NCI-H446 treated with DMSO at 0.1 percent for 48 hours (cell line): Measurements from ENCODE around the gene OSBPL6.
"Not testable (repeated sequence)": the region's sequence is repeated elsewhere in the genome, so short reads cannot be mapped to it uniquely, and the experiment has no call there.

Experiments
- DNase-seq: peaks from one replicate; lab custom pipeline; 2025; lab: John Stamatoyannopoulos, UW

OSBPL6 gene

DNA sequence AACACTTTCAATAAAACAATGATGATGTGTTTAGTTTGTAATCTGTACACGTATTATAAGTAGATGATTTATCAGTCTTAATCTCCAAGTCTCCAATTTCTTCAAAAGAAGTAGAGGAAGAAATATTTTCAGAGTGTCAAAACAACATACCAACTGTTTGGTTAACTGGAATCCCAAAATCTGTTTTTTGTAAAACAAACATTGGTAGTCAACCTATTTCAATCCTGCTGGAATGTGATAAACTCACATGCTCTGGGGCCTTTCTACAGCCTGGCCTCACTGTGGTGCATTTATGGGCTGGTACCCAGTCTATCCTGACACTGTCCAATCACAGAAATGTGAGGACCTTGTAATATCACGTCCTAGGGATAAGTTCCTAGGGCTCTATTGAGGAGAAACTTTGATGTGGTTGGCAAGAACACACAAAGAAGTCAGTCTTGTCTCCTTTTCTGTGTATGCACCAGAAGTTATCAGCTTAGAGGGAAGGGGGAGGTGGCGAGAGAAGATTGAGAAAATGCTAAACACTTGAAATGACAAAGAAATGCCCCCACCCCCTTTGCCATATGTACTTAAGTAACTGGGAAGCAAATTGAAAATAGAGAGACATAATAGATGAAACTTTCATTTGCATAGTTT lies 209.5 kb downstream of the OSBPL6 start:
- no peak for DNase-seq

DNA sequence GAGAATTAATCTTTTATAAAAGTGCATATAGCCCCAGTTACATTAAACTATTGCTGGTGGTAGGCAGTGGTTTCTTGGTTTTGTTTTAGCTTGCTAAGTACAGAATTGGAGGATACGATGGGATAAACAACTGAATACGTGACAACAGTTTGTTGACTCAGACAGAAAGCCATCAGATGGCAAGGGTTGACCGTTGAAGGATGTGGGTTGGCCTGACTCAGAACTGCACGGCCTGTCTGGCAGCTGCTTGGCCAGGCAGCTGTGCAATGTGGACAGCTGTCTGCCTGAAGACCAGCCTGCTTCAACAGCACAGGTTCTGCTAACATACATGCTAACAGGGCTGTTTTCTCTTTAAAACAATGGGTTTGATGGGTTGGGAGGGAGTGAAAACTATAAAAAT lies 210.1 kb downstream of the OSBPL6 start:
- peak; percentile 3 for DNase-seq

DNA sequence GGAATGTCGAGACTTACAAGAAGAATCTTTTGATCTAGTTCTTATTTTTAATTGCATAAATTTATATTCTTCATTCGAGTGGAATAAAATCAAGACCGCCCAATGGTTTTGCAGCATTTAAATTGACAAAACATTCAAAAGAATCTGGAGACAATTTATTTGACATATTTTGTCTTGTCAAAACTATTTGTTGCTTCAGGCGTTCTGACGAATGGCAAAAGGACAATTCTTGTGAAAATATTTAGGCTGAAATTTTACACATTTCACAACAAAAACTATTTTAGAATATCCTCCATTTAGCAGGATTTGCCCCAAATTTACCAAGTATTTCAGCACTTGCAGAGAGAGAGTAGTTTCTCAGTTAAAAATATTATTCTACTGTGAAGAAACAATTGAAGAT lies 214.9 kb downstream of the OSBPL6 start:
- DNase-seq, result no peak

DNA sequence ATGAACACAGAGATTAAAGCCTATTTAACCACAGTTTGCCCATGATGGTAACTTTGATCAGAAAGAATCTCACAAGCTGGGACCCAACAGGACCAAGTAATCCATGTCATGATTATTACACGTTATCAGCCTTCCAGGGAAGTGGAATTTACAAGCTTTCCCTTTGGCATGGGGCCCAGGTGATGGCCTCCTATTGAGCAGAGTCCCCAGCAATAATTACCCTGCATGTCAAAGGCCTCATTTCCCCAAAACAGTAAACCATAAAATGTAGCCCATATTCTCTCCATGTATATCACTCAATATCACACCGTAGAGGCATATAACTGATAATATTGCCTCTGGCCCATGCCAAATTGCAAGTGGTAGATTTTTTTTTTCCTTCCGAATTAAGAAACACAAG lies 217.7 kb downstream of the OSBPL6 start:
- no peak for DNase-seq

DNA sequence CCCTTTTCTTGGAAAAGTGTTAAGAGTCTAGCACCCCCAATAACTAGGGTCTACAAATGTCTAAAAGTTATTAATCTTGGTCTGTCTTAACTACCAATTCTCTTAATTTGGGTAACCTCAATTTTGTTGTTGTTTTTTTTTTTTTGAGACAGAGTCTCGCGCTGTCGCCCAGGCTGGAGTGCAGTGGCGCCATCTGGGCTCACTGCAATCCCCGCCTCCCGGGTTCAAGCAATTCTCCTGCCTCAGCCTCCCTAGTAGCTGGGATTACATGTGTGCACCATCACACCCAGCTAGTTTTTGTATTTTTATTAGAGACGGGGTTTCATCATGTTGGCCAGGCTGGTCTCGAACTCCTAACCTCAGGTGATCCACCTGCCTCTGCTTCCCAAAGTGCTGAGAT lies 218.1 kb downstream of the OSBPL6 start:
- DNase-seq, result not testable (repeated sequence)

DNA sequence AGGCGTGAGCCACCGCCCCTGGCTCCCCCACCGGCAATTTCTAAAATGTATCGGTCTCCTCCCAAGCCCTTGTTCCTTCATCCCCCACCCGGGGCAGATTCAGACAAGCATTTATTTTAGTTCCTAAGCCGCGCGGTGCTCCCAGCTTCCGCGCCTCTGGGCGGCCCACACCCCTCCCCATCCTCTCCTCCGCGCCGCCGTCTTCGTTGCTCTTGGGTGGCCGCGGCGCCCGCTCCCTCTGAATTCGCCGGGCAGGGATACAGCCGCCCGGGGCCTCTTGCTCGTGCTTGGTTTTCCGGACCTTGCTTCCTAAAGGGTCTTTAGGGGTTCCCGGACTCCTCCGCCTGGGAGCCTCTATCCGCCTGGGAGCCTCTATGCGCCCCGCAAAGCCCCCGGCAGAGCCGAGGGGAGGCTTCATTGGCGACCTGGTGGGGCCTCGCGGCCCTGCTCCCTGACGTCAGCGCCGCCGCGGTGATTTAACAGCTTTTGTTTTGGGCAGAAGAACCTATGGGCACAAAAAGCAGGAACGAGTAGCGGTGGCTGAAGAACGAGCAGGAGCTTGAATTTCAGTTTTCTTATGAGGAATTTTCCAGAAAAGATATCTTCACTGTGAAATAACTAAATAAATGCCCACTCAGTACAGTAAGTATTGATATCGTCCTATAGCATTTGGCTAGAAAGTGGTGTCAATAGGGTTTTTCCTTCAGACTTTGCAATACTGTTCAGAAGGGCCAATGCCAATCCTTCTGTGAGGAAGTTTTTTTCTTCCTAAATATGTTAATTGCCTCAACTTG lies 219.4 kb downstream of the OSBPL6 start:
- DNase-seq, result peak; percentile 72

DNA sequence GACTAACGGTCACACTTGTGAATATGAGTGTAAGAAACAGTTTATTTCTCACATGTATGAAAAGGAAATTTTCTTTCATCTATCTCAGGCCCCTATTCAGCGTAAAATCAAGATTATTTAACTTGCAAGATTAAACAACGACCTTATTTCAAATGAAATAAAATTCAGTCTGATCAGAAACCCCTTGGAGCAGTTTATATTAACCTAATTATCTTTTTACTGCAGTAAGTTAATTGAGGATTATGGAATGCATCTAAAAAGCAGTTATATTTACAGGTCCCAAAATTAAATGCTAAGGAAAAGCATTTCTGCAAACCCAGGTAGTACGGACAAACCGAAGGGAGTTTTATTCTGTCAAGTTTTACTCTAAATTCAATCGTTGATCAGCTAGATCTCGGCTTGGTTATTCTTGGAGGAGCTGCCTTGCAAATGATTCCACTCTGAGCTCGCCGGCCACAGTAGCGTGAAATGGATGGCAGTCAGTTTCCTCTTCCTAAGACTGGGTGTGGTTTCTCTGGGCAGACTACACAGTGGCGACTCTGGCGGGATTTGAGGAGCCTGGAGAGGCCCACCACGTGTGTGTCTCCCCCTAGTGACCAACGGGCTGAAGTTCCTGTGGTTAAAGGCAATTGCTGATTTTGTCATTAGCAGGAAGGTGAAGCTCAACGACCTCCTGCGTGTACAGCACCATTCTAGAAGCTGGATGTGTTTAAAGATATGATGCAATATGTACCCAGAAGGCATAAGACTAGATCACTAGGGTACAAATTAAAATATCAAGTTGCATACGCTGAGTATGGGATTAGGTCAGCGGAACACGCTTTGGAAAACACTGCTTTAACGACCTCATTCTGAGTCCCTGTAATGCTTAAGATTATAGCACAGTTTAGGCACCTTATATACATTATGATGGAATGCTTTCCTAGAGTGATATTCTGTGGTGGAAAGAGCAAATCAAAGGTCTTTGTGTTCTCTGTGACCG lies 220.2 kb downstream of the OSBPL6 start:
- DNase-seq, result peak; percentile 89

DNA sequence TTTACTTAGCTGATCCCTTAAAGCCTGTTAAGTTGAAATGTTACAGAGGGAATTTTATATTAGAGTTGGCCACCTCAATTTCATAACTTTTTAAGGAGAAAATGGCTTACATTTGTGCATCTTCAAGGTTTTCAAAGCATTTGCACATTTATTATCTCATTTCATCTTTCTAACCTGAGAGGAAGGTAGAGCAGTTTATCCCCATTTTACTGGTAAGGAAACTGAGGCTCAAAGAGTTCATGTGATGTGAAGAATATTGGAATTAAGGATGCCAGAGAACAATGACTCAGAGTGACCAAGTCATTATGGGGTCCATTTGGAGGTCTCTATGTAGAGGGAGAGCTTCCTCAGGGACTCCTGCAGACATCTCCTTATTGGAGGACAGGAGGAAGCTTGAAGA lies 221.7 kb downstream of the OSBPL6 start:
- DNase-seq, result no peak

DNA sequence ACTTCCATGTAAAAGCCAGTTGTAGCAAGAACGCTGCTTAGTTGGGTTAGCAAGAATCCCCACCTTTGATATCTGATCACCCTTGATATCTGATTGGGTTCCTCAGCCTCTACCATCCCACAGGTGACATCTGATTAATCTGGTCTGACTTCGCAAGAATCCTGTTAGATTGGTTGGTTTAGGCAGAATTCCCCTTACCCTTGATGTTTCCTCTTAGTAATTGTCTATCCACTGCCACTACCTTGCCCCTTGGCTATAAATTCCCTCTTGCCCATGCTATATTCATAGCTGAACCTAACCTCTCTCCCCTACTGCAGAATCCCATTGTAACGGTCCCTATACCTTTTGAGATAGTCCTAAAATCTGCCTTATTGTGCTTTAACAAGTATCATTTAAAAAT lies 223.6 kb downstream of the OSBPL6 start:
- no peak for DNase-seq

DNA sequence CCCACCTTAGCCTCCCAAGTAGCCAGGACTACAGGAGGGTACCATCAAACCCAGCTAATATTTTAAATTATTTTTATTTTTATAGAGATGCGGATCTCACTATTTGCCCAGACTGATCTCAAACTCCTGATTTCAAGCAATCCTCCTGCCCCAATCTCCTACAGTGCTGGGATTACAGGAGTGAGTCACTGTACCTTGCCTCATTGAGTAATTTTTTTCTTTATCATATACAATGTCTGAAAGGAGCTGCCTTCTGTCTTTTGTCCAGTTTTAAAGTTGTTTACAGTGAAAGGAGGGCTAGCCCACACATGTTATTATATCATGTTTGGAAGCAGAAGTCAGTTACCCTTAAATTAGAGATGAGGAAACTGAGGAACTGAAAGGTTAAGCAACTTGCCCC lies 224.1 kb downstream of the OSBPL6 start:
- no peak for DNase-seq

DNA sequence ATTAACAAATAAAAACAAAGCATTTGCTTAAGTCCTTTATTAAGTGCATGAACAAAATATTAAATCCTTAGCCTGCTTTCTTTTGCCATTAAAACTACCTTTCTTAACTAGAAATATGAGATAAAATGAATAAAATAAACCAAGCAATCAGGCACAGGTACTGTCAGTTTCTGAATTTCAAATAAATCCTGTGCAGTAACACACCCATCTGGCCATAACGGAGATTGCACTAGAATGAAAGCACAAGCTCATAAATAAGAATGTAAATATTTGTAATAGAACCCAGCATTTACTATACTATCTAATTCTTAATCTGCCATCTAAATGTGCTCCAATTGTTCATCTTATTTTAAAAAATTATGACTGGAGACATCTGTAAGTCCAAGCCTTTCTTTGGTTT lies 224.8 kb downstream of the OSBPL6 start:
- DNase-seq, result no peak

DNA sequence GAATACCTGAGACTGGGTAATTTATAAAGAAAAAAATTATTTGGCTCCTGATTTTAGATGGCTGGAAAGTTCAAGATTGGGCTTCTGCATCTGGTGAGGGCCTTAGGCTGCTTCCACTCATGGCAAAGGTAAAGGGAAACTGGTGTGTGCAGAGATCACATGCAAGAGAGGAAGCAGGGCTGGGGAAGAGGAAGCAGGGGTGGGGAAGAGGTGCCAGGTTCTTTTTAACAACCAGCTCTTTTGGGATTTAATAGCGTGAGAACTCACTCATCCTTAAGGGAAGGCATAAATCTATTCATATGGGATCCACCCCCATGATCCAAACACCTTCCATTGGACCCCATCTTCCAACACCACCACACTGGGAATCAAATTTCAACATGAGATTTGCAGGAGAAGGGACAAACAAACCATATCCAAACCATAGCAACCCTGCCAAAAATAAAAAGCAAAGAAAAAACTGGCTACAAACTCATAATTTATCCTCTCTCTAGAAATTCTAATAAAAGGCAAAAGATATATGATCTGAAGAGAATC lies 226.2 kb downstream of the OSBPL6 start:
- no peak for DNase-seq

DNA sequence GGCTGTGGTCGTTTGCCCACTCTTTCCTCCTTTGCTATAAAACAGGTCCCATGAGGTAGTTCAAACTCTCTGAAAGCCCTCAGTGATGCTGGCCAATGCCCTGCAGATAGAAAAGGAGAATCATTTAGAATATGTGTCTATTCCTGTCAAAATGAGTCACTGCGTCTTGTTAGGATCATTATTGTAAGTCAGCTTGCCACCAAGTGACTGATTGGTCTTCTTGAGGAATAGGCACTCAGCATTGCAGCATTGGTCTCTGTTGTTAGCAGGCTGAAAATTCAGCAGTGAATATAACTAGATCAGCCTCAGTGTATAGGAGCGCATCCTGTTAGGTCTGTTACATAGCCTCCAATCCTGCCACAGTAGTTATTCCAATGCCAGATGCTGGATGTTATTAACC lies 227.8 kb downstream of the OSBPL6 start:
- DNase-seq, result no peak

DNA sequence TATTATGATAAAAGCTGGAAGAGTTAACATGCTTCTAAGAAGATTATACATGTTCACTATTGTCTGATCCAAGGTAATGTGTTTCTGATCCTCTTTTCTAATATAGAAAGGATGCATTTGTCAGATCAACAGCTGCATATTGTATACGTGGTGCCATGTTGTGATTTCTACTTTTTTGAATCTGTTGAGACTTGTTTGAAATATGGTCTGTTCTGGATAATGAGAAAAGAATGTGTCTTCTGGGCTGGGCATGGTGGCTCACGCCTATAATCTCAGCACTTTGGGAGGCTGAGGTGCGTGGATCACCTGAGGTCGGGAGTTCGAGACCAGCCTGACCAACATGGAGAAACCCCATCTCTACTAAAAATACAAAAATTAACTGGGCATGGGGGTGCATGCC lies 229.4 kb downstream of the OSBPL6 start:
- not testable (repeated sequence) for DNase-seq

DNA sequence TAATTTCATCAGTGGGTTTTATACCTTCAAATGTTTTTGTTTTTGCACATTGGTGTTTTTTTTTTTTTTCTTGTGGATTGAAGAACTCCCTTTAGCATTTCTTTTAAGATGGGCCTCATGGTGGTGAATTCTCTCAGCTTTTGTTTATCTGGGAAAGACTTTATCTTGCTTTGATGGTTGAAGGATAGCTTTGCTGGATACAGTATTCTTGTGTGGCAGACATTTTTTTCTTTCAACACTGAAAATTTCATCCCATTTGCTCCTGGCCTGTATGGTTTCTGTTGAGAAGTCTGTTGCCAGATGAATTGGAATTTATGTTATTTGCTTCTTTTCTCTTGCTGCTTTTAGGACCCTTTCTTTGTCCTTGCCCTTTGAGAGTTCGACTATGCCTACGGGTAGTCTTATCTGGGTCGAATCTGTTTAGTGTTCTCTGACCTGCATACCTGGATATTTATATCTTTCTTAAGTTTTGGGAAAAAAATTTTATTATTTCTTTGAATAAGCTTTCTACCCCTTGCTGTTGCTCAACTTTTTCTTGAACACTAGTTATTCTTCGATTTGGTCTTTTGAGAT lies 231.0 kb downstream of the OSBPL6 start:
- DNase-seq, result no peak

DNA sequence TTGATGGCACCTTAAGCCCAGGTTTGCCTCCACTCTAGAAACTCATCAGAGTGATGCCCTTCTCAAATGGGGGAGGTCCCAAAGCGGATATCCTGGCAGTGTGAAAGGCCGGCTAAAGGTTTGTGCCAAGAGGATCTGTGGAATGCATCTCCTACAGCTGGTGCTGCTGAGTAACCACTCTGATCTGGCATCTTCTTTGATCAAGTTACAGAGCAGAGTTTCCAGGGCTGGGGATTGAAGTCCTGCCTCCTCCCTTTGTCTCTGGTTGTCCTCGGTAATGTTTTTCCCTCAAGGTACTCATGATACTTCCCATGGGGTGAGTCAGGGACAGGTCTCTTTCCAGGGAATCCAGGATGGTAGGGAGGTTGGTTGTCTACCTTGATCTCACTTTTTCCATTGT lies 232.1 kb downstream of the OSBPL6 start:
- no peak for DNase-seq

DNA sequence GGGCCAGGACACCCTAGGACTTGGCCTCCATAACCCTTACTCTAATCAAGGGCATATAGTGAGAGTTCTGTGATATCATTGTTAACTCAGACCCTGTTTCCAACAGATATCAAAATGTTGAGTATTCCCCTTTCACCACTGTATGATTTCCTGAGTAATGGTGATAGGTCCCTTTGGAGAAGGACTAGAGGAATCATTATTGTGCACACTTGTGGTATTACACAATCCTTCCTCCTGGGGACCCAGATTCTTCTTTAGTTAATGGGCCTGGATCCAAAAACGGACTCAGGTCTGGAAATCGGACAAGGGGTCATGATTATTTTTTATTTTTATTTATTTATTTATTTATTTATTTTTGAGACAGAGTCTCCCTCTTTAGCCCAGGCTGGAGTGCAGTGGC lies 233.1 kb downstream of the OSBPL6 start:
- no peak for DNase-seq

DNA sequence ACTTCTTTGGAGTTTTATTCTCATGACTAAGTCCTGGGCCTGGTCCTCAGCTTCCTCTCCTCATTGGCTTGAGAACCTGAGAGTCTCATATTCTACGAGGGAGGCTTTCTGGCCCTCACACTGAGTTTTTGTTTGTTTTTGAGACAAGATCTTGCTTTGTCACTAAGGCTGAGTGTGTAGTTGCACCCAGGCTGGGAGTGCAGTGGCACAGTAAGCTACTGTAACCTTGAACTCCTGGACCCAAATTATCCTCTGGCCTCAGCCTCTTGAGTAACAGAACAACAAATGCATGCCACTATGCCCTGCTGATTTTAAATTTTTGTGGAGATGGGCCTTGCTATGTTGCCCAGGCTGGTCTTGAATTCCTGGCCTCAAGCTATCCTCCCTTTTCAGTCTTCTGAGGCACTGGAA lies 234.1 kb downstream of the OSBPL6 start:
- DNase-seq, result no peak

DNA sequence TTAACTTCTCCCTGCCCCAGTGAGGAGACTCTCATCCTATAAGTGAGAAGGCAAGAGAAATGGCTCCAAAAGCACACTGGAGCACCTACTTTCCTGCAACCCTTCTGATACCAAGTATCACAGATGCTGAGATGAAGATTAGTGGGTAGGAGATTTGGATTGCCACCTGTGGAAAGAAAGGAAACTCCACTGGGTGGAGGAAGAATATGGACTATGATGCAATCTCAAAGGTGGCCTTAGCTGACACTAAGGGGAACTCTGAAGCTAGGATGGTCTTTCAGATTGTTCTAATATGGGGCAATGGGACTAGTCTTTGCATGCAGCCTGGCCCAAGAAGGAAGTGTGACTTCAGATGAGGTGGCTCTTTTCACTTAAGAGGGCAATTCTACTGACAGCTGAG lies 235.0 kb downstream of the OSBPL6 start:
- DNase-seq, result no peak

DNA sequence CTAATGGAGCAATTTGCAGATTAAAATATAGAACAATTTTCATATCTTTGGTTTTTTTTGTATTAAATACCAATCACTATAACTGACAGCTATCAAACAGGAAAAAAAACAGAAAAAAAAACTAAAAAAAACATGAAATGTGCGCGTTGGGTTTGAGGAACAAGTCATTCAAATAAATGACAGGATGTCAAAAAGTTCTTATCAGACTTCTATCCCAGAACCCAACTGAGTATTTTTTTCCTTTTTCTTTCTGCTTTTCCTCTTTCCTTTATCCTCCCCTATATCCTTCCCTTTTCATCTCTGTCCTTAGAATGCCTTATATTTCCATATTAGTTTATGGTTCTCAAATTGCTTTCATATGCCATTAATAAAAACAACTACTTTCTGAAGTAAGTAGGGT lies 242.3 kb downstream of the OSBPL6 start:
- DNase-seq, result no peak

DNA sequence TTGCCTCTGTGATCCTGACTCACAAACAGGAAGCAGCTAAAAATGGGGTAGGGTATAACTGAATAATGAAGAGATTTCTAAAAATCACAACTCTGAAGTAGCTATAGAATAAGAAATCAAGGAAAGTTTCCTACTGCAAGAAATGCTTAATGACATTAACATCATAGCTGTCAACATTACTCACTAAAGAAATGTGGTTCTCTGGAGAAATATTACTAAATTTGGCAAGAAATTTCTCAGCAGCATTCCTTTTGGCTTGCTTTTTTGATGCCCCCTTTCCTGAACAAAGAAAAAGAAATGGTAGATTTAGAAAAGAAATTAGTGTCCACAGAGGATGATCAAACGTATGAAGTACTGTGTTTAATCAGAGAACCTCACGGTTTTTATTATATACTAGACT lies 247.1 kb downstream of the OSBPL6 start:
- no peak for DNase-seq
